WTC11 (cell line): ENCODE results near the gene FOXP1.

ENCODE experiments used
- CBFB ChIP-seq: sonication (generic); formaldehyde crosslinking; IDR thresholded peaks from 2 replicates; pipeline ENCODE4 v1.8.1; 2022; ENCODE audit warnings: mild to moderate bottlenecking, low read depth, missing genetic modification reagents
- CREM ChIP-seq: sonication (generic); formaldehyde crosslinking; IDR thresholded peaks from 2 replicates; pipeline ENCODE4 v1.8.1; 2022; ENCODE audit warnings: mild to moderate bottlenecking, missing genetic modification reagents, moderate library complexity
- CTCF ChIP-seq: fragments of 200-600 bp; IDR thresholded peaks from 2 replicates; pipeline ENCODE4 v1.8.0; 2022; ENCODE audit warnings: antibody characterized with exemption
- IRF2 ChIP-seq: sonication (generic); formaldehyde crosslinking; IDR thresholded peaks from 2 replicates; pipeline ENCODE4 v1.8.0; 2022; ENCODE audit warnings: low read depth, missing genetic modification reagents, borderline replicate concordance
- JAZF1 ChIP-seq: fragments of 250-450 bp; sonication (Bioruptor Pico); IDR thresholded peaks from 2 replicates; pipeline ENCODE4 v1.9.0; 2021; ENCODE audit warnings: moderate library complexity, mild to moderate bottlenecking, inconsistent platforms
- MAX ChIP-seq: sonication (generic); formaldehyde crosslinking; IDR thresholded peaks from 2 replicates; pipeline ENCODE4 v1.8.0; 2022; ENCODE audit warnings: mild to moderate bottlenecking, missing genetic modification reagents
- NR3C1 ChIP-seq: sonication (generic); formaldehyde crosslinking; conservative IDR thresholded peaks from 2 replicates; pipeline ENCODE4 v1.8.1; 2023; ENCODE audit warnings: low read depth, mild to moderate bottlenecking, missing genetic modification reagents
- RELA ChIP-seq: sonication (generic); formaldehyde crosslinking; IDR thresholded peaks from 2 replicates; pipeline ENCODE4 v1.8.1; 2022; ENCODE audit warnings: missing genetic modification reagents, mild to moderate bottlenecking, borderline replicate concordance
- ZNF263 ChIP-seq: sonication (generic); formaldehyde crosslinking; IDR thresholded peaks from 2 replicates; pipeline ENCODE4 v1.8.1; 2022; ENCODE audit warnings: low read depth, mild to moderate bottlenecking, moderate library complexity, missing genetic modification reagents
- ZNF423 ChIP-seq: fragments of 250-450 bp; sonication (Bioruptor Pico); IDR thresholded peaks from 2 replicates; pipeline ENCODE4 v2.1.2; 2022; ENCODE audit warnings: mild to moderate bottlenecking, moderate library complexity
- ZNF512 ChIP-seq: sonication (generic); formaldehyde crosslinking; IDR thresholded peaks from 2 replicates; pipeline ENCODE4 v1.8.1; 2022; ENCODE audit warnings: missing genetic modification reagents, borderline replicate concordance
- TF ChIP-seq, protein P1 (sequence below): sonication (generic); formaldehyde crosslinking; IDR thresholded peaks from 2 replicates; pipeline ENCODE4 v1.8.1; 2022; ENCODE audit warnings: low read depth, missing genetic modification reagents, borderline replicate concordance

DNA sequence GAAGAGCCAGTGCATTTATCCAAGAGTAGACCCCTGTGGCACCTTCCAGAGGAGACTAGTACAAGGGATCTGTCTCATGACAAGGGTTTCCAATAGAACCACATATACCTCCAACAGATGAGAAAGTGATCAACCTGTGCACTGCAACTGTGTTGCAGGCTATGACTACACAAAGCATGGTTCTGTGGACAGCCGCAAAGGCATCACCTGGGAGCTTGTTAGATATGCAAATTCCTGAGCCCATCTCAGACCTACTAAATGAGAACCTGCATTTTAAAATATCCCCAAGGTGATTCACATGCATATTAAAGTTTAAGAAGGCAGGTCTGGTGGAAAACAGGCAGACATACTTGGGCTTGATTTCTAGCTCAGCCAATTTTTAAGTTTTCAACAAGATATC lies 368.7 kb downstream of the FOXP1 start:
- TF ChIP-seq CTCF (no peak), CBFB (CRISPR knock-in tag) (no peak), MAX (CRISPR knock-in tag) (no peak), ZNF423 (CRISPR knock-in tag) (no peak), NR3C1 (CRISPR knock-in tag) (no peak), IRF2 (CRISPR knock-in tag) (no peak), ZNF263 (CRISPR knock-in tag) (no peak), RELA (CRISPR knock-in tag) (no peak), CREM (CRISPR knock-in tag) (no peak), ZNF512 (CRISPR knock-in tag) (no peak), JAZF1 (CRISPR knock-in tag) (no peak)
- TF ChIP-seq, protein P1, sequence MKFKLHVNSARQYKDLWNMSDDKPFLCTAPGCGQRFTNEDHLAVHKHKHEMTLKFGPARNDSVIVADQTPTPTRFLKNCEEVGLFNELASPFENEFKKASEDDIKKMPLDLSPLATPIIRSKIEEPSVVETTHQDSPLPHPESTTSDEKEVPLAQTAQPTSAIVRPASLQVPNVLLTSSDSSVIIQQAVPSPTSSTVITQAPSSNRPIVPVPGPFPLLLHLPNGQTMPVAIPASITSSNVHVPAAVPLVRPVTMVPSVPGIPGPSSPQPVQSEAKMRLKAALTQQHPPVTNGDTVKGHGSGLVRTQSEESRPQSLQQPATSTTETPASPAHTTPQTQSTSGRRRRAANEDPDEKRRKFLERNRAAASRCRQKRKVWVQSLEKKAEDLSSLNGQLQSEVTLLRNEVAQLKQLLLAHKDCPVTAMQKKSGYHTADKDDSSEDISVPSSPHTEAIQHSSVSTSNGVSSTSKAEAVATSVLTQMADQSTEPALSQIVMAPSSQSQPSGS, result no peak
